ENCODE results near the gene TNRC18. TPM values are rescaled to one million over a fixed set of nuclear protein-coding genes. Genes with fewer than 3 reads are reported as not detected.
"Not testable (repeated sequence)": the region's sequence is repeated elsewhere in the genome, so short reads cannot be mapped to it uniquely, and the experiment has no call there.

The TNRC18 gene
- total RNA-seq, 2 experiments from 2014 or later: 12.2 to 64.2 TPM

GRCh38 chr7:5310822-5311405 lies 112.7 kb downstream of the TNRC18 start:
- Histone ChIP-seq H3K9me2 (ENCODE audit: insufficient read depth, low read length) (no peaks in the 10 kb centered on the region), H3K4me2 (ENCODE audit: low read length) (no peak overlapping the region), H3K4me1 (ENCODE audit: insufficient read depth, low read length, poor library complexity, severe bottlenecking) (no peaks in the 10 kb centered on the region), H3K36me3 (ENCODE audit: insufficient read depth, low read length) (peaks cover 9% of the 10 kb centered on the region), H3K27ac (ENCODE audit: low read depth, low read length, poor library complexity, severe bottlenecking) (no peak overlapping the region), H3K4me3 (ENCODE audit: low read depth, low read length, poor library complexity, severe bottlenecking) (no peak overlapping the region), H3K79me2 (ENCODE audit: insufficient read depth, low read depth, low read length) (no peaks in the 10 kb centered on the region), H2AFZ (ENCODE audit: low read length) (no peak overlapping the region), H4K20me1 (ENCODE audit: insufficient read depth, low read length) (no peaks in the 10 kb centered on the region), H3K9me3 (ENCODE audit: low read length) (no peaks in the 10 kb centered on the region)
- intact Hi-C loops (cut with micrococcal nuclease; ENCODE audit: unreplicated experiment): no loop called here
- DNase-seq (ENCODE audit: low spot score): no peak
- TF ChIP-seq, protein P1, sequence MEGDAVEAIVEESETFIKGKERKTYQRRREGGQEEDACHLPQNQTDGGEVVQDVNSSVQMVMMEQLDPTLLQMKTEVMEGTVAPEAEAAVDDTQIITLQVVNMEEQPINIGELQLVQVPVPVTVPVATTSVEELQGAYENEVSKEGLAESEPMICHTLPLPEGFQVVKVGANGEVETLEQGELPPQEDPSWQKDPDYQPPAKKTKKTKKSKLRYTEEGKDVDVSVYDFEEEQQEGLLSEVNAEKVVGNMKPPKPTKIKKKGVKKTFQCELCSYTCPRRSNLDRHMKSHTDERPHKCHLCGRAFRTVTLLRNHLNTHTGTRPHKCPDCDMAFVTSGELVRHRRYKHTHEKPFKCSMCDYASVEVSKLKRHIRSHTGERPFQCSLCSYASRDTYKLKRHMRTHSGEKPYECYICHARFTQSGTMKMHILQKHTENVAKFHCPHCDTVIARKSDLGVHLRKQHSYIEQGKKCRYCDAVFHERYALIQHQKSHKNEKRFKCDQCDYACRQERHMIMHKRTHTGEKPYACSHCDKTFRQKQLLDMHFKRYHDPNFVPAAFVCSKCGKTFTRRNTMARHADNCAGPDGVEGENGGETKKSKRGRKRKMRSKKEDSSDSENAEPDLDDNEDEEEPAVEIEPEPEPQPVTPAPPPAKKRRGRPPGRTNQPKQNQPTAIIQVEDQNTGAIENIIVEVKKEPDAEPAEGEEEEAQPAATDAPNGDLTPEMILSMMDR (conservative IDR thresholded peaks at IDR 0.05; ENCODE audit: low read length): no peak
- TF ChIP-seq EZH2phosphoT487 (IDR thresholded peaks at IDR 0.05; ENCODE audit: borderline replicate concordance, low read depth, low read length): no peak
- CTCF ChIA-PET (ENCODE audit: unreplicated experiment): no interaction called here
- POLR2A ChIA-PET: no interaction called here
- BruUV-seq (replicated peaks): no TSS peak

DNA sequence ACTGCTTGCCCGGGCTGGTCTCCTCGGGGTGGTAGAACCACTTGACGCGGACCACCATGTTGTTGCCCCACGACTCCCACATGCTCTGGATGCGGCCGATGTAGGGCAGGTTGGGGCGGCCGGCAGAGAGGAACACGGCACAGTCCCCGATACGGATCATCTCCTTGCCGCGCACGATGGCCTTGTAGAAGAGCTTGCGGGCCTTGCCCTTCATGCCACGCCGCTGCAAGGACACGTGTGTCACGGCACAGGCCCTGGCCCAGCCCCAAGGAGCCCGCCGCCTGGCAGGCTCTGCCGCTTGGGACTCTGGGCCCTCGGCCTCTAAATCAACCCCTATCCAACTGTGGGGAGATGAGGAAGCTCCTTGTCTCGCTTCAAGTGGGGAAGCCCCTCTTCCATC lies 114.5 kb downstream of the TNRC18 start:
- intact Hi-C loops (cut with micrococcal nuclease; ENCODE audit: unreplicated experiment): no loop called here
- CTCF ChIA-PET (ENCODE audit: unreplicated experiment): no interaction called here
- no peak overlapping the region for H2AFZ ChIP-seq (ENCODE audit: low read length)
- peaks cover 9% of the 10 kb centered on the region for H3K36me3 ChIP-seq (ENCODE audit: insufficient read depth, low read length)
- H3K4me1 ChIP-seq (ENCODE audit: insufficient read depth, low read length, poor library complexity, severe bottlenecking): no peaks in the 10 kb centered on the region
- no peak overlapping the region for H3K4me3 ChIP-seq (ENCODE audit: low read depth, low read length, poor library complexity, severe bottlenecking)
- H3K27ac ChIP-seq (ENCODE audit: low read depth, low read length, poor library complexity, severe bottlenecking): no peak overlapping the region
- no peak overlapping the region for H3K4me2 ChIP-seq (ENCODE audit: low read length)
- no peaks in the 10 kb centered on the region for H3K79me2 ChIP-seq (ENCODE audit: insufficient read depth, low read depth, low read length)
- DNase-seq (ENCODE audit: low spot score): no peak
- H3K9me3 ChIP-seq (ENCODE audit: low read length): no peaks in the 10 kb centered on the region
- no peaks in the 10 kb centered on the region for H4K20me1 ChIP-seq (ENCODE audit: insufficient read depth, low read length)
- BruUV-seq (replicated peaks): no TSS peak
- H3K9me2 ChIP-seq (ENCODE audit: insufficient read depth, low read length): no peaks in the 10 kb centered on the region
- TF ChIP-seq, protein P1 (conservative IDR thresholded peaks at IDR 0.05; ENCODE audit: low read length): no peak
- TF ChIP-seq EZH2phosphoT487 (IDR thresholded peaks at IDR 0.05; ENCODE audit: borderline replicate concordance, low read depth, low read length): no peak
- POLR2A ChIA-PET: no interaction called here

- H3K9me2 ChIP-seq (ENCODE audit: insufficient read depth, low read length); H3K27ac ChIP-seq (ENCODE audit: low read depth, low read length, poor library complexity, severe bottlenecking); POLR2A ChIA-PET; H3K79me2 ChIP-seq (ENCODE audit: insufficient read depth, low read depth, low read length); CTCF ChIA-PET (ENCODE audit: unreplicated experiment); H3K36me3 ChIP-seq (ENCODE audit: insufficient read depth, low read length); H3K4me2 ChIP-seq (ENCODE audit: low read length); H3K9me3 ChIP-seq (ENCODE audit: low read length); H2AFZ ChIP-seq (ENCODE audit: low read length); H3K4me1 ChIP-seq (ENCODE audit: insufficient read depth, low read length, poor library complexity, severe bottlenecking); DNase-seq (ENCODE audit: low spot score); H4K20me1 ChIP-seq (ENCODE audit: insufficient read depth, low read length); H3K4me3 ChIP-seq (ENCODE audit: low read depth, low read length, poor library complexity, severe bottlenecking); intact Hi-C loops (cut with micrococcal nuclease; ENCODE audit: unreplicated experiment): not testable (repeated sequence)
- TSS peak; percentile 80 for BruUV-seq (replicated peaks)
Measured at GRCh38 chr7:5307221-5308142, 116.2 kb downstream of the TNRC18 start.

DNA sequence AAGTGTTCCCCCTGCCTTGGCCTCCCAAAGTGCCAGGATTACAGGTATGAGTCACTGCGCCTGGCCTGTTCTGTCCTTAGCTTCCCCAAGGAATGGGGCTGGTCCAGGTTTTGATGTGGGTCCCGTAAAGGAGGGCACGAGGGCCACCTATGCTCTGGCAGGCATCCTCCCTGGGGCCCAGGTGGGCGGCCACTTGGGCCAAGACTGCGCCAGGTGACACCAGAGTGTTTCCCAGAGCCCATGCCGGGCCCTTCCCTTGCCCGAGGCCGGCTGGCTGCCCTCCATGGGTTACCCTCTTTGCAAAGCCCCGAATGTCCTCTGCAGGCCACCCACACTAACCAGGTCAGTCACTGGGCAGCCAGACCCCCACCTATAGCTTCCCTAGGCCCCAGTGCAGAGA lies 118.6 kb downstream of the TNRC18 start:
- CTCF ChIA-PET (ENCODE audit: unreplicated experiment); H2AFZ ChIP-seq (ENCODE audit: low read length); H3K79me2 ChIP-seq (ENCODE audit: insufficient read depth, low read depth, low read length); DNase-seq (ENCODE audit: low spot score); H3K4me1 ChIP-seq (ENCODE audit: insufficient read depth, low read length, poor library complexity, severe bottlenecking); H4K20me1 ChIP-seq (ENCODE audit: insufficient read depth, low read length); H3K27ac ChIP-seq (ENCODE audit: low read depth, low read length, poor library complexity, severe bottlenecking); H3K9me2 ChIP-seq (ENCODE audit: insufficient read depth, low read length); H3K36me3 ChIP-seq (ENCODE audit: insufficient read depth, low read length); intact Hi-C loops (cut with micrococcal nuclease; ENCODE audit: unreplicated experiment); BruUV-seq (replicated peaks); H3K9me3 ChIP-seq (ENCODE audit: low read length); H3K4me3 ChIP-seq (ENCODE audit: low read depth, low read length, poor library complexity, severe bottlenecking); H3K4me2 ChIP-seq (ENCODE audit: low read length): not testable (repeated sequence)
- POLR2A ChIA-PET: interaction anchor here (0.7 kb wide), 1 partner anchor 107 kb away, joined by 4 read pairs; no protein-coding TSS in a partner anchor
